ENCODE results near the gene MARS1. TPM values are rescaled to one million over a fixed set of nuclear protein-coding genes. Genes with fewer than 3 reads are reported as not detected.

MARS1 gene
- total and polyA plus RNA-seq, 2 donors from 2014 or later = 62.8 to 158 TPM

GRCh38 chr12:57477710-57478681 lies 9.9 kb upstream of the MARS1 start:
- no peak overlapping the region for H3K4me3 ChIP-seq (ENCODE audit: low read length in 3 of 3)

DNA sequence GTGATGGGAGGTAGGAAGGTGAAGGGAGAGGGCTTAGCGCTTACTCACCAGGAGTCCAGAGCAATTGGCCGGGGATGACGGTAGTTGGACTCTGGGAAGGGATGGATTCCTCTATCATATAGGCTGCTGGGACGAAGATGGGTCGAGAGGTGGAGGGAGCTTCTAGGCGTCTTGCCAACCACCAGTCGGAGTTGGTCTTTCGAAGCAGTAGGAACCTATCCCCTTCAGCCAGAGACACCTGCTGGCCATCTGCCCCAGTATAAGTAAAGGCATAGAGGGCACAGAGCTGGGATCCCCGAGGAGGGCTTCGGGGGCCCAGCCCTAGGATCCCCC lies 8.9 kb upstream of the MARS1 start:
- Histone ChIP-seq H3K4me3 (ENCODE audit: low read length in 3 of 3) (no peak overlapping the region), H3K9me3 (ENCODE audit: control insufficient read depth in 2 of 3, insufficient read depth in 1 of 3, low read length in 3 of 3) (no peaks in the 10 kb centered on the region), H3K4me1 (ENCODE audit: control insufficient read depth in 2 of 3, insufficient read depth in 2 of 3, low read depth in 1 of 3, low read length in 3 of 3) (peaks cover 0 to 18% (median 0%) of the 10 kb centered on the region in 3 donors), H3K9ac (ENCODE audit: low read length in 3 of 3) (no peak overlapping the region), H3K27me3 (ENCODE audit: control insufficient read depth, insufficient read depth, low read length) (peaks cover 20% of the 10 kb centered on the region), H3K36me3 (ENCODE audit: control insufficient read depth in 2 of 3, insufficient read depth in 3 of 3, low read length in 3 of 3) (no peaks in the 10 kb centered on the region), H3K27ac (ENCODE audit: low read depth in 2 of 2, low read length in 2 of 2) (peak overlapping the region in 1 of 2 donors; percentile 59)
- FAIRE-seq = no peak
- no peak for TF ChIP-seq CTCF (IDR thresholded peaks at IDR 0.05; ENCODE audit: borderline replicate concordance, extremely low read depth, insufficient read depth)
- no peak for DNase-seq
- intact Hi-C loops (cut with DNase I) = no loop called here

More at GRCh38 chr12:57477710-57478681, 9.9 kb upstream of the MARS1 start:
- intact Hi-C loops (cut with DNase I) = no loop called here
- Histone ChIP-seq H3K9me3 (ENCODE audit: control insufficient read depth in 2 of 3, insufficient read depth in 1 of 3, low read length in 3 of 3) (no peaks in the 10 kb centered on the region), H3K36me3 (ENCODE audit: control insufficient read depth in 2 of 3, insufficient read depth in 3 of 3, low read length in 3 of 3) (no peaks in the 10 kb centered on the region), H3K4me1 (ENCODE audit: control insufficient read depth in 2 of 3, insufficient read depth in 2 of 3, low read depth in 1 of 3, low read length in 3 of 3) (peaks cover 0 to 18% (median 0%) of the 10 kb centered on the region in 3 donors), H3K27me3 (ENCODE audit: control insufficient read depth, insufficient read depth, low read length) (peaks cover 25% of the 10 kb centered on the region), H3K27ac (ENCODE audit: low read depth in 2 of 2, low read length in 2 of 2) (peak overlapping the region in 1 of 2 donors; percentile 60), H3K9ac (ENCODE audit: low read length in 3 of 3) (no peak overlapping the region)
- DNase-seq = peak in 1 of 5 donors; percentile 29
- TF ChIP-seq CTCF (IDR thresholded peaks at IDR 0.05; ENCODE audit: borderline replicate concordance, extremely low read depth, insufficient read depth) = no peak
- FAIRE-seq = no peak

DNA sequence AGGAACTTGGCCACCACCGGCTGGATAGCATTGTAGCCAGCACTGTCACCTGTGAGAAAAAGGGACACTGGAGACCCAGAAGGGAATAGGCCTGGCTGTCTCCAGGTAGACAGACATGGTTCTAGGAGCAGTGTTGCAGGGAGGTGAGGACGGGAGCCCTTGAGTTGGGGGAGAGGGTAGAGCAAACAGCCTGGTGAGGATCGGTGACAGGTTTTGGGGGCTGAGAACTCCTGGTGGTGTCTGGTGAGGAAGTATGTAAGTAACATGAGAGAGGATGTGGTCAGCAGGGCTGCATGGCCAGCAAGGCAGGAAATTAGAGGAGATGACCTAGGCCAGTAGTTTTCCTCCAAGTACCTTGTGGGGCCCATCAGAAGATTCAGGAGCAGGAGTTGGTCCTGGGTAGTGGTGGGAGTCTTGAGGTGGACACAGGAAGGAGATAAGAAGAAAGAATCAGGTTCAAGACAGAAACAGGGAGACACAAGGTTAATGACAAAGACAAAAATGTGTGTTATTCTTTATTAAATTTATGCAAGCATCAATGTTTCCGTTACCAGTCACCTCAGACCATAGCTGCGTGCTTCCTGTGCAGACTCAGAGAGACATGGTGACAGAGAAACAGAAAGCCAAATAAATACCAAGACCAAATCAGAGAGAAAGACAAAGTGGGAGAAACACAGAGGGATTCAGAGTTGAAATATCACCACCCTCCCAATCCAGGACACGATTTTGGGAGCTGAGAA lies 8.3 kb upstream of the MARS1 start, which contains the start of gene ARHGAP9:
Gene ARHGAP9 (minus strand): TSS at position 491 of the 740 bp plus-strand sequence. CDS start 460 bp downstream, at position 31.
- peaks cover 16% of the 10 kb centered on the region for H3K27me3 ChIP-seq (ENCODE audit: control insufficient read depth, insufficient read depth, low read length)
- no peak for TF ChIP-seq CTCF (IDR thresholded peaks at IDR 0.05; ENCODE audit: borderline replicate concordance, extremely low read depth, insufficient read depth)
- DNase-seq (no peak), FAIRE-seq (no peak)
- H3K4me1 ChIP-seq (ENCODE audit: control insufficient read depth in 2 of 3, insufficient read depth in 2 of 3, low read depth in 1 of 3, low read length in 3 of 3) = peaks cover 0 to 18% (median 0%) of the 10 kb centered on the region in 3 donors
- intact Hi-C loops (cut with DNase I) = no loop called here
- H3K36me3 ChIP-seq (ENCODE audit: control insufficient read depth in 2 of 3, insufficient read depth in 3 of 3, low read length in 3 of 3) = no peaks in the 10 kb centered on the region
- peak within 1 kb of the TSS in 1 of 2 donors; percentile 60 for H3K27ac ChIP-seq (ENCODE audit: low read depth in 2 of 2, low read length in 2 of 2)
- no peaks in the 10 kb centered on the region for H3K9me3 ChIP-seq (ENCODE audit: control insufficient read depth in 2 of 3, insufficient read depth in 1 of 3, low read length in 3 of 3)
- no peak within 1 kb of the TSS for H3K9ac ChIP-seq (ENCODE audit: low read length in 3 of 3)
- no peak within 1 kb of the TSS for H3K4me3 ChIP-seq (ENCODE audit: low read length in 3 of 3)

Data from kidney (tissue), 14 donors.